SK-N-SH treated with all-trans-retinoic acid at 6 μM for 48 hours (cell line): ENCODE measurements around the gene SCO1.

Experiments
- OSR1 ChIP-seq: fragments of 250-450 bp; sonication (Bioruptor Pico); IDR thresholded peaks from 2 replicates; pipeline ENCODE4 v1.8.0; 2022; ENCODE audit warnings: moderate library complexity, mild to moderate bottlenecking, inconsistent platforms
- ZNF8 ChIP-seq: fragments of 450-650 bp; formaldehyde crosslinking; IDR thresholded peaks from 2 replicates; pipeline ENCODE4 v1.5.0; 2020; ENCODE audit warnings: mild to moderate bottlenecking, moderate library complexity

GRCh38 chr17:10646392-10646990, 50.8 kb downstream of the SCO1 start:
- no peak for TF ChIP-seq ZNF8 (CRISPR knock-in tag)
- no peak for TF ChIP-seq OSR1
